GM03348 (cell line): ENCODE data around the gene VPS26A.
A peak's percentile ranks its signal among the peaks of the same experiment; 100 is the strongest.

Experiments
- DNase-seq: peaks from one replicate; pipeline ENCODE4 v3.0.0; 2012; ENCODE audit warnings: low spot score

The VPS26A gene

GRCh38 chr10:69179089-69179742 is 55.2 kb downstream of the VPS26A start:
- peak; percentile 31 for DNase-seq

GRCh38 chr10:69179743-69180524 is 56.0 kb downstream of the VPS26A start, which contains the start of gene SUPV3L1:
TSS of gene SUPV3L1 (plus strand) at chr10:69180234. CDS start at chr10:69180292, 58 bp downstream.
- peak; percentile 95 for DNase-seq

- peak; percentile 26 for DNase-seq
Observed at GRCh38 chr10:69180525-69181204, 56.7 kb downstream of the VPS26A start.

DNA sequence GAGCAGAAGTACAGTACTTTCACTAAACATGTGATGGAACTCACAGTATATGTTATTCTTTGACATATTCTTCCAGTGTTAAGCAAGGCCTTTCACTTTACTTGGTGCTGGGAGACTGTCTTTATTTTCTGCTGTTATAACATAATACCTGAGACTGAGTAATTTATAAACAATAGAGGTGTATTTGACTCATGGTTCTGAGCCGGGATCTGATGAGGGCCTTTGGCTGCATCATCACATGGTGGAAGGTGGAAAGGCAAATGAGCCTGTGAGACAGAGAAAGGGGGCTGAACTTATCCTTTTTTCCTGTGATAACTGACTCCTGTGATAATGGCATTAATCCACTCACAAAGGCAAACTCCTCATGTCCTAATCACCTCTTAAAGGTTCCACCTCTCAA is 57.5 kb downstream of the VPS26A start:
- no peak for DNase-seq

- no peak for DNase-seq
Observed at GRCh38 chr10:69182005-69182404, 58.0 kb downstream of the VPS26A start.

DNA sequence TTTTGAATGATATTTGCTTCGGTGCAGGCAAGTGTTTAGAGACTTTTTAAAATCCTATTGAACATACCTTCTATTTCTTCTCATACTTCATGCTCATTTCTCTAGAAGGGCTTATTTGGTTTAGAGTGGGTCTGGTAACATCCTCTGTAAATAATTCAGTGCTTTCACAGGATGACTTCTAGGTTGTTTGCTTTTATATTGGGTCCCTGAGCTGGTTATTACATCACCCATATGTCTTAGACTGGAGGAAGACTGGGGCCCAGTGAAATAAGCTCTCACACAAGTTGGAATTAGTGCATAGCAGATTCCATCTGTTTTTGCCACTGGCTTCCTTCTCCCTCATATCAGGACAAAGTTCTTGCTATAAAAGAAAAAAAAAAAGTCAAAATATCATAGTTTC is 62.5 kb downstream of the VPS26A start:
- no peak for DNase-seq

GRCh38 chr10:69201045-69201444 is 77.1 kb downstream of the VPS26A start:
- no peak for DNase-seq

DNA sequence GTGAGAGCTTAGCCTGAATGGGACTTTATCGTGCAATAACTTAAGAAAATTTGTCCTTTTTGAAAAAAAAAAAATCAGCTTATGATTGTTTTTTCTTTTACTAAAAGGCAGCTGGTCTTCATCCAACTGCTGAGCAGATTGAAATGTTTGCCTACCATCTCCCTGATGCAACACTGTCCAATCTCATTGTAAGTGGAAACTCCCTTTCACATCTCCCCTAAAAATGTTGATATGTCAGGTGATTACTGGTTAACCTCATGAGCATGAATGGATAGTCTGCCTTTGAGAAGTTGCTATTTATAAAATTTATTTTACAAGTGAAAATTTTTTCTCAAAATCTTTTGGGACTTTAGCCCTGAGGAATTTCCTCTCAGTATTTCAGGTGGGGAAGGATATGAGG is 78.4 kb downstream of the VPS26A start:
- DNase-seq = peak; percentile 54

DNA sequence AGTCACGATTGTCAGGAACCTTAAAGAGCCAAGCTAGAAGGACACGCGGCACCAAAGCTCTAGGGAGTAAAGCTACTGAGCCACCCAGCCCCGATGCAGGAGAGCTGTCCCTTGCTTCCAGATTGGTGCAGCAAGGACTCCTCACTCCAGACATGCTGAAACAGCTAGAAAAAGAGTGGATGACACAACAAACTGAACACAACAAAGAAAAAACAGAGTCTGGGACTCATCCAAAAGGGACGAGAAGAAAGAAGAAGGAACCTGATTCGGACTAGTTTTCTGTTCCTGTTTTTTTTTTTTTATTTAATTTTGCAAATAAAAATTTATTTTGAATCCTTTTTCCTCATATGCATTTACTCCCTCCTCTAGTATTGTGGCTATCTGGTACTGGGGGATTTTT is 84.8 kb downstream of the VPS26A start:
- DNase-seq = no peak

- DNase-seq = no peak
Observed at GRCh38 chr10:69209787-69210484, 86.0 kb downstream of the VPS26A start.

GRCh38 chr10:69211104-69211503 is 87.1 kb downstream of the VPS26A start:
- no peak for DNase-seq

GRCh38 chr10:69211524-69211923 is 87.5 kb downstream of the VPS26A start:
- no peak for DNase-seq

GRCh38 chr10:69213591-69214311 is 89.8 kb downstream of the VPS26A start:
- DNase-seq = no peak

GRCh38 chr10:69214666-69215131 is 90.7 kb downstream of the VPS26A start:
- DNase-seq = no peak

DNA sequence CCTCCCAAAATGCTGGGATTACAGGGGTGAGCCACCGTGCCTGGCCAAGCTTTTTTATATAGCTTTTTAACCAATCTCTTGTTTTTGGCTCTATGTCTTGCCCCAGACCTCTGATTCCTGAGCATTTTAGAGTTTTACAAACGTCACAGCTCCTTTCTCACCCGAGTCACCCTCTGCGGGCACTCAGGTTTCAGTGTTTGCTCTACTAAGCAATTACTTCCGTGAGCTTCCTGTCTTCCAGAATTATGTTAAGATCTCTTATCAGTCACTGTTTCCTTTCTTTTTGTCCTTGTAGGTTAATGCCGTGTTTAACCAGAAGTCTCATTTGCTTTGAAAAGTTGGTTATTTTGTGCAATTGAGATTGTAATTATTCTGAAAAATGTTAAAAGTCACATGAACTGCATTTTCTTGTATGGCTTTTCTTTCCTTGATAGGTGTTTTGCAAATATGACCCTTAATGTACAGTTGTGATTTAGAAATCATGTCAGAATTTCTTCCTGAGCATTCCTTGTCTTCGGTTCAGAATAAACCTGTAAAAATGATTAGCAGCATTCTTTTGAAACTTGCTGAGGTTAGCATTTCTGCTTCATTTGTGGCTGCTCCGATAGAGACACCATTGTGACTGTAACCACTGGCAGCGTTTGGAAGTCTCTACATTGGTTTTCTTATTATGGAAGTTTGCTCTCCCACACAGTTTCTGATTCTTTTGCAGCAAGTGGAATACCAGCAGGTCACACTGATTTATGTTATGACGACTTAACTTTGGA is 91.6 kb downstream of the VPS26A start:
- no peak for DNase-seq

DNA sequence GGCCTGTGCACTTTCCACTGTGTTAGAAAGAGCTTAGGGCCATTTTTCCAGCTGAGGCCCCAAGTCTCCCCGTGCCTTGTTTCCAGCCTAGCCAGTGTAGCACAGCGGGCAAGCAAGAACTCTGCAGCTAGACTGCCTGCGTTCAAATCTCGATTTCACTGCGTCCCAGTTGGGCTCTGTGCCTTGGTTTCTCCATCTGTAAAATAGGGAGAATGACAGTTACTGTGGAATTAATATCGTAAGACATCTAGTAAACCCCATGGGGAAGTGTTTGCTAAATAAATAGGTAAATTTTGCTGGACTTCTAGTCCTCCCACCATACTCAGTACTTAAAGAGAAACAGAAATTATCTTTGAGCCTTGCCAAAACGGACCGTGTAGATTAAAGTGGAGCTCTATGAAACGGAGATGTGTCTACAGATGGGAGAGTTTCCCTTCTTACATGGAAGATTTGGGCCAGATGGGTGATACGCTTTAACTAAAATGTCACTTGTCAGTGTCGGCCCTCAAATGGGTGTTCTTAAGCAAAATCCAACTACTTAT is 92.7 kb downstream of the VPS26A start:
- DNase-seq = no peak

GRCh38 chr10:69217119-69217754 is 93.3 kb downstream of the VPS26A start:
- peak; percentile 79 for DNase-seq

- no peak for DNase-seq
Observed at GRCh38 chr10:69218831-69219230, 94.9 kb downstream of the VPS26A start.

DNA sequence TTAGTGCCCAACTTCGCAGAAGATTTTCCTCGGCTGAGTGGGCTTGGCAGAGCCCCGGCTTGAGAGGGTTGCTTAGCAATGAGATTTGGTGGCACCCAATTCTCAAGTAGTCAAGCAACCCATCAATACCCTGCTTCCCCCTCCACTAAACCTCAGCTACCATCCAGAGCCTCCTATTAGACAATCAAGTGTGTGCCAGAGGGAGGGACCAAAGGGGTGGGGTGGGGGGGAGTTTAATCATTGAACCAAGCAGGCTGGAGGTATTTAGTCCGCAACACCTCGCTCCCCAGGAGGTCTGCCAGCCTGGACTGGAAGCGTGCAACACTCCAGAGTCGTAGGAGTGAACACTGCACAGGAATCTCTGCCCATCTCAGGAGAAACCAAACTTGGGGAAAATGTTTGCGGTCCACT is 96.1 kb downstream of the VPS26A start, which contains the start of gene HKDC1:
Gene HKDC1, plus strand, starts transcription at position 292 of the 411 bp plus-strand sequence. Its CDS starts 104 bp downstream, at position 396.
- no peak for DNase-seq

DNA sequence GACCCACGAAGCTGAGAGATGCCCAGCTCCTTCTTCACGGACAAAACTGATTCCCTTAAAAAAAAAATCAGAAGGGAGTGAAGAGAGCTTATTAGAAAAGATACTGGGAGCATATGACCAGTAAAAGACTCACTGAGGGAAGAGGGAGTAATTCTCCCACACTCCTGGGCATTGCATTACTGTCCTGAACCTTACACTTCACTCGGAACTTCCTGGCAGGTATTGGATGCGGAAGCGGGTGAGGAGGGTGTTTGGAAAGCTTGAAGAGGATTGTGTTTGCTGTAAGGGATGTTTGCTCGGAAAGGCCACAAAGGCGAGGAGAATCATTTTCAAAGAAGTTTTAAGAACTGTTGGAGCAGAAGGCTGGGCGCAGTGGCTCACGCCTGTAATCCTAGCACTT is 96.5 kb downstream of the VPS26A start:
- DNase-seq = no peak
